GM18505 (cell line): ENCODE results near the gene GPR153.

Source experiments
- ATAC-seq: cut with Tn5 transposase; IDR thresholded peaks from one replicate; pipeline ENCODE4 v1.9.1; 2021; ENCODE audit not compliant: unreplicated experiment
- POLR2A ChIP-seq: IDR thresholded peaks from 4 replicates; pipeline ENCODE4 v1.6.1; 2011; ENCODE audit warnings: borderline replicate concordance; ENCODE audit not compliant: insufficient read depth, insufficient read length; ENCODE audit errors: extremely low read depth

GPR153 gene

GRCh38 chr1:6246497-6247467, 14.1 kb downstream of the GPR153 start:
- ATAC-seq, result no peak
- no peak for TF ChIP-seq POLR2A

GRCh38 chr1:6245869-6246496, 14.9 kb downstream of the GPR153 start:
- no peak for TF ChIP-seq POLR2A
- ATAC-seq, result no peak

- no peak for ATAC-seq
These were observed 15.6 kb downstream of the GPR153 start for GRCh38 chr1:6245086-6245868.

GRCh38 chr1:6244401-6245049, 16.4 kb downstream of the GPR153 start:
- TF ChIP-seq POLR2A, result no peak
- ATAC-seq, result no peak

More at GRCh38 chr1:6245086-6245868, 15.6 kb downstream of the GPR153 start:
- TF ChIP-seq POLR2A, result no peak

- TF ChIP-seq POLR2A, result no peak
- no peak for ATAC-seq
These were observed 16.9 kb downstream of the GPR153 start, which contains the start of gene HES3 for GRCh38 chr1:6243993-6244392. TSS of gene HES3 (plus strand) at chr1:6244179. CDS start at chr1:6244366, 187 bp downstream.

GRCh38 chr1:6243053-6243834, 17.7 kb downstream of the GPR153 start:
- TF ChIP-seq POLR2A, result no peak
- ATAC-seq, result no peak

- no peak for ATAC-seq
- no peak for TF ChIP-seq POLR2A
These were observed 18.8 kb downstream of the GPR153 start for GRCh38 chr1:6241887-6242740.

- ATAC-seq, result no peak
- no peak for TF ChIP-seq POLR2A
These were observed 19.6 kb downstream of the GPR153 start for GRCh38 chr1:6241107-6241886.

GRCh38 chr1:6239950-6240768, 20.7 kb downstream of the GPR153 start:
- ATAC-seq, result no peak

More at GRCh38 chr1:6239950-6240768, 20.7 kb downstream of the GPR153 start:
- TF ChIP-seq POLR2A, result no peak
